ENCODE measurements around the gene DMBT1.
"Not testable (repeated sequence)": the region's sequence is repeated elsewhere in the genome, so short reads cannot be mapped to it uniquely, and the experiment has no call there.

DMBT1 gene

GRCh38 chr10:122549636-122550035 lies 10.9 kb upstream of the DMBT1 start:
- DNase-seq, result no peak

DNA sequence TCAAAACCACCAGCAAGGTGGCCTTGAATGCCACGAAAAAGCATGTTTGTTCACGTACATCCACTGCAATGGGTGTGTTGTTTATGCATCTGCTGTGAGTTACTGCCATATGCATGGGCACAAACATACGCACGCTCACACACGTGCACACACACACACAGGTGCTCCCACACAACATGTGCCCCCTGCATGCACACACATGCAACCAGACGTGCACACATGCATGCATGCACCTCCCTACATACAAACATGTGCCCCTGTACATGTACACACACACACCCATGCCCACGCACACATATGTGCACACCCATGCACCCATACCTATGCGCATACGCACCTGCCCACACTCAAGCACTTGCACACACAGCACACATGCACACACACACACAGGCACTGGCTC lies 10.1 kb upstream of the DMBT1 start:
- DNase-seq, result no peak

GRCh38 chr10:122550983-122551382 lies 9.6 kb upstream of the DMBT1 start:
- DNase-seq, result peak; percentile 23

- peak; percentile 47 for DNase-seq
Measured at GRCh38 chr10:122551450-122551849, 9.1 kb upstream of the DMBT1 start.

GRCh38 chr10:122553341-122553740 lies 7.2 kb upstream of the DMBT1 start:
- DNase-seq, result no peak

DNA sequence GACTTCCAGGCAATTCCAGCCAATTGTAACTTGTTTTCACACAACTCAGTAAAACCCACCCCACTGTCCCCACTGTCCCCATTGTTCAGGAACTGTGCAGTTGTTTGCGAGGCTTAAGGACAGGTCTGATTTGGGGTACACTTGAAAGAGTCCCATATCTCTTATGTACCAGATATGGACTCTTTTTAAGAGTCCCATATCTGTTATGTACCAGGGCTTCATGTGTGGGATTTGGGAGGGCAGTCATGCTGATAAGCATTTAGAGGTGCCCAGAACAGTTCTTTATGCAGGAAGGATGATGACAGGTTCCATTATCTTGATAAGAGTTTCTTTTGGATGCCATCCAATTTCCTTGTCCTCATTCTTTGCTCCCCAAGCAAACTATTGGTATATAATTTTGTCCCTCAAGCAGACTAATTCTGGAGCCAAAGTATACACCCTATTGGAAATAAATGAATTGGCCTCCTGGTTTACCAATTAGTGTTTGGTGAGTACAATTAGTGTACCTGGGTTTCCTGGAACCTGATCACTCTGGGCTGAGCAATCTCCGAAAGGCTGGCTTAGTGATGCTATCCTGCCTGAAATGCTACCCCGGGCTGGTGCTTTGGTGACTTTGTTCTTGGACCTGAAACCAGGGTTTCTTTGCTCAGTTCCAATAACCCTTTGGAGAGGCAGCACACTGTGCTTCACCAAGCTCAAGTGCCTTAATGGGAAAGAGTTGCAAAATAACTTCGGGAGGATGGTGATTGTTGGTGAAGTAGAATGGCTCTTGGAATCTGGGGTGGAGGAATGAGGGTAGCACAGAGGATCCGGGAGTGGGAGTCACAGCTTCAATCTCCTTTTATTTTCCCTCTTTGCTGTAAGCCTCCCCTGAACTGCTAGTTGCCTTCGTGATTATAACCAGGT lies 6.2 kb upstream of the DMBT1 start:
- DNase-seq, result no peak

- no peak for DNase-seq
Measured at GRCh38 chr10:122555442-122555841, 5.1 kb upstream of the DMBT1 start.

GRCh38 chr10:122557516-122557915 lies 3.0 kb upstream of the DMBT1 start:
- DNase-seq, result no peak

DNA sequence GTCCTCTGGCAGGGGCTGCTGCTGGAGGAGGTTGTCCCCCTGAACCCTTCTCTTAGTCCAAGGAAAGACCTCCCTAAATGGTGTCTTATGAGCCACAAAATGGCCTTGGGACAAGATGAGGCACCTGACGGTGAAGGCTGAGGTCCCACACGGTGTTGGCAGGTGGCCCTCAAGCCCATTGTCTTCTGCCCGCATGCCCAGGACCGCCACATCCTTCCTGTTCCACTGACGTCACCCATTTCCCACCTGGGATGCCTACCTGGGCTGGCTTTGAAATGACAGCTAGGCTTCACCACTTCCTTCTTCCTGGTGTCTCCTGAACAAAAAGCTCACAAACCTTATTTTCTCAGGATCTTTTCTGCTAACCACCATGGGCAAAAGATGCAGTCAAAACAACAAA lies 2.1 kb upstream of the DMBT1 start:
- peak; percentile 30 for DNase-seq

DNA sequence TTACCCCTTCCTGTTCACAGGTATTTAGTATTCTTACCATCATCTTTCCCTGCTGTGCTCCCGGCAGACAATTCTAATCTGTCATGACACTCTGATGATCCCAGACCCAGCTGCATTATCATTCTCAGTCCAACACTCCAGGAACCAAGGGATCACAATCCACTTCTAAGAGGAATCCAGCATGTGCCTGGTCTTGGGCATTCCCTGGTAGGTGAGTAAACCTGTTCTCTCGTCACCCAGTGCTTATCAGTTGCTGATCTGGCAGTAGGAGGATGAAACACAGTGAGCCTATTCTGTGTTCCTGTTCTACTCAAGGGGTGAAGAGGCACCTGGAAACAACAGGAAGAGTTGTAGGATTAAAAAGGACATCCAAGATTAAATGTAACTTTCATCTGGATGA lies 1.3 kb upstream of the DMBT1 start:
- no peak for DNase-seq

DNA sequence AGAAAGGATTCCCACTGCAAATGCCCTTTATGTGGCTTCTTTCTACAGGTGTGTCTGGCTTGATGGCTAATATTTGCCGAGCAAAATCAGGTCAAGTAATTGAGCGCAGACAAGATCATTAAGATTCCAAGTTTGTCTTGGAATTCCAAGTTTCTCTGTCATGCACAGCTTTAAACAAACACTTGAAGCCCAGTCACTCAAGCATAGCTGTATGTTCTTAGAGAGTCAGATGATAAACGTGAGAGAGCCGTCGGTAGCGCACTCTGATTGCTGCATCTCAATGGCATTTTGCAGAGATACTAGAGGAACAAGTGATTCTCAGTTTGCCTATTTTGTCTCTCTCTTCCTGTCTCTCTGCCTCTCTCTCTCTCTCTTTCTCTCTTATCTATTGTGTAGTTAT lies 658 bp downstream of the DMBT1 start:
- DNase-seq, result no peak

- DNase-seq, result no peak
Measured at GRCh38 chr10:122561792-122562191, 1.2 kb downstream of the DMBT1 start.

GRCh38 chr10:122564980-122565379 lies 4.4 kb downstream of the DMBT1 start:
- DNase-seq, result no peak

GRCh38 chr10:122565766-122566206 lies 5.2 kb downstream of the DMBT1 start:
- DNase-seq, result peak; percentile 77

DNA sequence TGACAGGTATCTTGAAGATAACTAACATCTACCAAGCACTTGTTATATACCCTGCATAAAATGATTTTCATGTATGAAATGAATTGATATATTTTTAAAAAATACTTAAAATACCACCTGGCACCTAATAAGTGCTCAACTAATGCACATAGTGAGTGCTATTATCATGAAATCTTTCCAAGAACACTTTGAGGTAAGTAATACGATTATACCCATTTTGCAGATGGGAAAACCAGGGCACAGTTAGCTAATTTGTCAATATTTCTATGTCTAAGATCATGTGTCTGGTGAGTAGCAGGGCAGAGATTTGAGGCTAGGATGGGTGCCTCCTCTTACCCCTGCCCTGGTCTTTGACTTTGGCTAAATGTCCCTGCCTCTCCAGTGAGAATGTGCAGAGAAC lies 6.1 kb downstream of the DMBT1 start:
- no peak for DNase-seq

- DNase-seq, result peak; percentile 51
Measured at GRCh38 chr10:122567056-122567660, 6.6 kb downstream of the DMBT1 start.

DNA sequence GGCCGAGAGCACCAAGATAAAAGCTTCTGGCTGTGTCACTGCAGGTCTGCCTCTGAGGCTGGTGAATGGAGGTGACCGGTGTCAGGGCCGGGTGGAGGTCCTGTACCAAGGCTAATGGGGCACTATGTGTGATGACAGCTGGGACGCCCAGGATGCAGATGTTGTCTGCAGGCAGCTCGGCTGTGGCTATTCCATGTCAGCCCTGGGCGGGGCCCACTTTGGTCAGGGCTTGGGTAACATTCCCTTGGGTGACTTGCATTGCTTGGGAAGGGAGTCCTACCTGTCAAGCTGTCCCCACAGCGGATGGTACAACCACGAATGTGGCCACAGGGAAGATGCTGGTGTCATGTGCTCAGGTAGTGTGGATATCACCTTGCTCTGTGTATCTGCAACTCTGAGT lies 8.0 kb downstream of the DMBT1 start:
- DNase-seq, result no peak

DNA sequence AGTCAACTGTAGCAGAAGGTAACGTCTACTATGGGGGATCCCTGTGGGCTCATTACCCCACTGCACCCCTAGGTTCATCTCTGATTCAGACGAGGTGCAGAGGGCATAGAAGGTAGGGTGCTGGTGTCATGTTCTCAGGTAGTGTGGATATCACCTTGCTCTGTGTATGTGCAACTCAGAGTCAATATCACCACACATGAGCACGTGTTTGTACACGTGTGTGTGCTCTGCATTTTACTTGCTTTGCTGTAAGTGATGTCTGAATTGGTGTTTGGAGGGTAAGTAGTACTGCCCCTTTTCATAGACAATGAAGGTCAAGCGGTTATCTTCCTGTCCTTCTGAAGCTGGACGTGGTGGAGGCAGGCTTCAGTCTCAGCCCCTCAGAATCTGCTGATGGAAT lies 10.4 kb downstream of the DMBT1 start:
- DNase-seq, result no peak

- no peak for DNase-seq
Measured at GRCh38 chr10:122571892-122572291, 11.3 kb downstream of the DMBT1 start.

- no peak for DNase-seq
Measured at GRCh38 chr10:122575776-122576175, 15.2 kb downstream of the DMBT1 start.

- no peak for DNase-seq
Measured at GRCh38 chr10:122576291-122576690, 15.7 kb downstream of the DMBT1 start.

DNA sequence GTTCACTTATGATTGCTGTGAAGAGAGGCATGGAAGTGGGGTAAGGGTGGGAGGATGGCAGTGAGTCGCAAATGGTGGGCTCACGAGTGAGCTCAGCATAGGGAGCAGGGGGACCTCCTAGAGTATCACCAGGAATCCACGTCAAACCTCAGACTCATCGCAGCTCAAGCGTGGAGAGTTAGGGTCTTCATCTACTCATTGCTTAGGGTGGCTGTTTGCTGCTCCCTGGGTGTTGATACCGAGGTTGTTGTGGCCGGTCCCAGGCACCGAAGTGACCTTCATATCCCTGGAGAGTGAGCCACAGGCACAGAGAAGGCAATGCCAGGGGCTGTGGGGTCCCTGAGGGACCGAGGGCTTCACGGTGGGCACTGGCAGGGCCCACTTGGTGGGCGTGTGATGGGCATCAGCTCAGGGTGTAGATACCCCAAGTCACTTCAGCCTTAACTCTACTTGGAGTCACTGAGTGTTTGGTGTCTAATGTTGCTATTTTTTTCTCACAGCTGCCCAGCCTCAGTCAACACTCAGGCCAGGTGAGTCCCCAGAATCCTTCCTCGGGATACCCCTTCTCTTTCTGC lies 16.8 kb downstream of the DMBT1 start:
- no peak for DNase-seq

- DNase-seq, result not testable (repeated sequence)
Measured at GRCh38 chr10:122586070-122586469, 25.5 kb downstream of the DMBT1 start.

All from CD4-positive, alpha-beta T cell treated with Interleukin-17A for 4 hours (primary cell).